NCI-H226 (cell line): ENCODE results near the gene KMT2C.

ENCODE experiments used
- DNase-seq: peaks from one replicate; pipeline ENCODE4 v3.0.0-alpha.2; 2015

Gene KMT2C

GRCh38 chr7:152133804-152134203 lies 302.0 kb downstream of the KMT2C start:
- no peak for DNase-seq

- DNase-seq, result no peak
Measured at GRCh38 chr7:152132812-152133211, 303.0 kb downstream of the KMT2C start.

GRCh38 chr7:152131981-152132494 lies 303.8 kb downstream of the KMT2C start:
- no peak for DNase-seq

GRCh38 chr7:152130658-152131590 lies 304.9 kb downstream of the KMT2C start:
- DNase-seq, result no peak

- no peak for DNase-seq
Measured at GRCh38 chr7:152129682-152130081, 306.1 kb downstream of the KMT2C start.

- DNase-seq, result no peak
Measured at GRCh38 chr7:152128741-152129461, 306.9 kb downstream of the KMT2C start.

- no peak for DNase-seq
Measured at GRCh38 chr7:152128252-152128651, 307.6 kb downstream of the KMT2C start.

- DNase-seq, result no peak
Measured at GRCh38 chr7:152127229-152127628, 308.6 kb downstream of the KMT2C start.

- no peak for DNase-seq
Measured at GRCh38 chr7:152126741-152127140, 309.1 kb downstream of the KMT2C start.

- DNase-seq, result no peak
Measured at GRCh38 chr7:152122540-152122939, 313.3 kb downstream of the KMT2C start.

- no peak for DNase-seq
Measured at GRCh38 chr7:152121432-152121831, 314.4 kb downstream of the KMT2C start.

- no peak for DNase-seq
Measured at GRCh38 chr7:152120776-152121175, 315.0 kb downstream of the KMT2C start.

GRCh38 chr7:152120210-152120609 lies 315.6 kb downstream of the KMT2C start:
- no peak for DNase-seq

- DNase-seq, result no peak
Measured at GRCh38 chr7:152117356-152117755, 318.4 kb downstream of the KMT2C start.

GRCh38 chr7:152115021-152115718 lies 320.6 kb downstream of the KMT2C start:
- DNase-seq, result no peak

- DNase-seq, result no peak
Measured at GRCh38 chr7:152112829-152113228, 323.0 kb downstream of the KMT2C start.

GRCh38 chr7:152108359-152108758 lies 327.4 kb downstream of the KMT2C start:
- DNase-seq, result no peak

- DNase-seq, result no peak
Measured at GRCh38 chr7:152107945-152108344, 327.9 kb downstream of the KMT2C start.

- no peak for DNase-seq
Measured at GRCh38 chr7:152106990-152107389, 328.8 kb downstream of the KMT2C start.

- no peak for DNase-seq
Measured at GRCh38 chr7:152105205-152105604, 330.6 kb downstream of the KMT2C start.

- no peak for DNase-seq
Measured at GRCh38 chr7:152103691-152104090, 332.1 kb downstream of the KMT2C start.

- no peak for DNase-seq
Measured at GRCh38 chr7:152103066-152103465, 332.7 kb downstream of the KMT2C start.

GRCh38 chr7:152097330-152097729 lies 338.5 kb downstream of the KMT2C start:
- no peak for DNase-seq
